ENCODE measurements around the gene ANKRD11. TPM values are rescaled to one million over a fixed set of nuclear protein-coding genes. Genes with fewer than 3 reads are reported as not detected.

ANKRD11 gene
- total and polyA plus RNA-seq, 7 donors: 30.6 to 161 (median 42.8) TPM

DNA sequence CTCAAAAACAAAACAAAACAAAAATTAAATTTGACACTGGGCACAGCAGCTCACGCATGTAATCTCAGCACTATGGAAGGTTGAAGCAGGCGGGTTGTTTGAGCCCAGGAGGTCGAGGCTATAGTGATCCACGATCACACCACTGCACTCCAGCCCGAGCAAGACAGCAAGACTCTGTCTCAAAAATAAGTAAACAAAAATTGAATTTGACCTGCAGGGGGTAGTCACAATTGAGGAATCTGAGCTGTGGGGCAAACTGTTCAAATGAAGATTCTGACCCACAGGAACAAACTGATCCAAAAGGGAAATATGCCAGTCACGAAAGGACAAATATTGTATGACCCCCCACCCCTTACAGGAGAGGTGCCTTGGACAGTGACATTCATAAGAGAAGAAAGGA, 29.8 kb downstream of the ANKRD11 start:
- 92 to 93% methylated on average over 6 of the region's 6 CpGs for WGBS, 2 donors

GRCh38 chr16:89458967-89459366, 31.4 kb downstream of the ANKRD11 start:
- 85 to 89% methylated on average over 2 of the region's 2 CpGs for WGBS, 2 donors
- intact Hi-C loops (cut with DNase I): loop anchor here (5.0 kb wide), 1 partner anchor 37 kb away; no protein-coding TSS in a partner anchor
- H3K4me3 ChIP-seq: no peak overlapping the region
- TF ChIP-seq EP300 (IDR thresholded peaks at IDR 0.05): no peak
- H3K4me1 ChIP-seq: peaks cover 0 to 33% (median 12%) of the 10 kb centered on the region in 4 donors
- H3K9me3 ChIP-seq: no peaks in the 10 kb centered on the region
- H3K27me3 ChIP-seq: no peaks in the 10 kb centered on the region
- DNase-seq: no peak
- H3K27ac ChIP-seq: no peak overlapping the region
- H3K36me3 ChIP-seq: no peaks in the 10 kb centered on the region

More for the DNA sequence above, 29.8 kb downstream of the ANKRD11 start:
- intact Hi-C loops (cut with DNase I): no loop called here
- Histone ChIP-seq H3K4me3 (no peak overlapping the region), H3K9me3 (no peaks in the 10 kb centered on the region), H3K27me3 (no peaks in the 10 kb centered on the region), H3K36me3 (no peaks in the 10 kb centered on the region), H3K27ac (no peak overlapping the region), H3K4me1 (peaks cover 0 to 28% (median 10%) of the 10 kb centered on the region in 4 donors)
- no peak for DNase-seq
- no peak for TF ChIP-seq POLR2A (IDR thresholded peaks at IDR 0.05)
- TF ChIP-seq, protein P1, sequence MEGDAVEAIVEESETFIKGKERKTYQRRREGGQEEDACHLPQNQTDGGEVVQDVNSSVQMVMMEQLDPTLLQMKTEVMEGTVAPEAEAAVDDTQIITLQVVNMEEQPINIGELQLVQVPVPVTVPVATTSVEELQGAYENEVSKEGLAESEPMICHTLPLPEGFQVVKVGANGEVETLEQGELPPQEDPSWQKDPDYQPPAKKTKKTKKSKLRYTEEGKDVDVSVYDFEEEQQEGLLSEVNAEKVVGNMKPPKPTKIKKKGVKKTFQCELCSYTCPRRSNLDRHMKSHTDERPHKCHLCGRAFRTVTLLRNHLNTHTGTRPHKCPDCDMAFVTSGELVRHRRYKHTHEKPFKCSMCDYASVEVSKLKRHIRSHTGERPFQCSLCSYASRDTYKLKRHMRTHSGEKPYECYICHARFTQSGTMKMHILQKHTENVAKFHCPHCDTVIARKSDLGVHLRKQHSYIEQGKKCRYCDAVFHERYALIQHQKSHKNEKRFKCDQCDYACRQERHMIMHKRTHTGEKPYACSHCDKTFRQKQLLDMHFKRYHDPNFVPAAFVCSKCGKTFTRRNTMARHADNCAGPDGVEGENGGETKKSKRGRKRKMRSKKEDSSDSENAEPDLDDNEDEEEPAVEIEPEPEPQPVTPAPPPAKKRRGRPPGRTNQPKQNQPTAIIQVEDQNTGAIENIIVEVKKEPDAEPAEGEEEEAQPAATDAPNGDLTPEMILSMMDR (IDR thresholded peaks at IDR 0.05): no peak

GRCh38 chr16:89458551-89458950, 31.8 kb downstream of the ANKRD11 start:
- H3K4me1 ChIP-seq: peaks cover 0 to 38% (median 16%) of the 10 kb centered on the region in 4 donors
- no peak overlapping the region for H3K4me3 ChIP-seq
- intact Hi-C loops (cut with DNase I): loop anchor here (5.0 kb wide), 1 partner anchor 36 kb away; no protein-coding TSS in a partner anchor
- H3K27me3 ChIP-seq: no peaks in the 10 kb centered on the region
- H3K9me3 ChIP-seq: no peaks in the 10 kb centered on the region
- H3K27ac ChIP-seq: no peak overlapping the region
- no peaks in the 10 kb centered on the region for H3K36me3 ChIP-seq
- WGBS, 2 donors: 90 to 96% methylated on average over 7 of the region's 7 CpGs
- DNase-seq: no peak
- TF ChIP-seq, protein P1 (IDR thresholded peaks at IDR 0.05): no peak

GRCh38 chr16:89456419-89456959, 33.9 kb downstream of the ANKRD11 start:
- DNase-seq: no peak

GRCh38 chr16:89455692-89456091, 34.7 kb downstream of the ANKRD11 start:
- Histone ChIP-seq H3K4me1 (peaks cover 0 to 59% (median 28%) of the 10 kb centered on the region in 4 donors), H3K4me3 (no peak overlapping the region), H3K27me3 (no peaks in the 10 kb centered on the region), H3K9me3 (no peaks in the 10 kb centered on the region), H3K36me3 (no peaks in the 10 kb centered on the region), H3K27ac (no peak overlapping the region)
- WGBS, 2 donors: 95 to 96% methylated on average over 2 of the region's 2 CpGs
- TF ChIP-seq POLR2A (IDR thresholded peaks at IDR 0.05) (no peak), POLR2AphosphoS5 (IDR thresholded peaks at IDR 0.05) (no peak), EP300 (IDR thresholded peaks at IDR 0.05) (no peak)
- TF ChIP-seq, protein P1 (IDR thresholded peaks at IDR 0.05): no peak
- intact Hi-C loops (cut with DNase I): loop anchor here (5.0 kb wide), 1 partner anchor 33 kb away; no protein-coding TSS in a partner anchor
- no peak for DNase-seq

More at GRCh38 chr16:89456419-89456959, 33.9 kb downstream of the ANKRD11 start:
- 79 to 86% methylated on average over 12 of the region's 12 CpGs for WGBS, 2 donors
- Histone ChIP-seq H3K4me3 (no peak overlapping the region), H3K9me3 (no peaks in the 10 kb centered on the region), H3K36me3 (no peaks in the 10 kb centered on the region), H3K27ac (no peak overlapping the region), H3K4me1 (peaks cover 0 to 51% (median 22%) of the 10 kb centered on the region in 4 donors), H3K27me3 (no peaks in the 10 kb centered on the region)
- TF ChIP-seq, protein P1 (IDR thresholded peaks at IDR 0.05): no peak
- TF ChIP-seq EP300 (IDR thresholded peaks at IDR 0.05): no peak
- TF ChIP-seq POLR2AphosphoS5 (IDR thresholded peaks at IDR 0.05): no peak
- no peak for TF ChIP-seq POLR2A (IDR thresholded peaks at IDR 0.05)
- intact Hi-C loops (cut with DNase I): loop anchor here (5.0 kb wide), 1 partner anchor 34 kb away; no protein-coding TSS in a partner anchor
